GM10847 (cell line): Measurements from ENCODE around the gene BRSK1.

Experiments used
- POLR2A ChIP-seq: IDR thresholded peaks from 2 replicates; pipeline ENCODE4 v1.6.1; 2011; ENCODE audit not compliant: insufficient read length; ENCODE audit errors: extremely low read depth

The BRSK1 gene

GRCh38 chr19:55261671-55262126 lies 22.1 kb upstream of the BRSK1 start:
- no peak for TF ChIP-seq POLR2A

- no peak for TF ChIP-seq POLR2A
Measured at GRCh38 chr19:55262359-55262758, 21.4 kb upstream of the BRSK1 start.

GRCh38 chr19:55264531-55264930 lies 19.3 kb upstream of the BRSK1 start:
- no peak for TF ChIP-seq POLR2A

- TF ChIP-seq POLR2A, result no peak
Measured at GRCh38 chr19:55265173-55265572, 18.6 kb upstream of the BRSK1 start.

DNA sequence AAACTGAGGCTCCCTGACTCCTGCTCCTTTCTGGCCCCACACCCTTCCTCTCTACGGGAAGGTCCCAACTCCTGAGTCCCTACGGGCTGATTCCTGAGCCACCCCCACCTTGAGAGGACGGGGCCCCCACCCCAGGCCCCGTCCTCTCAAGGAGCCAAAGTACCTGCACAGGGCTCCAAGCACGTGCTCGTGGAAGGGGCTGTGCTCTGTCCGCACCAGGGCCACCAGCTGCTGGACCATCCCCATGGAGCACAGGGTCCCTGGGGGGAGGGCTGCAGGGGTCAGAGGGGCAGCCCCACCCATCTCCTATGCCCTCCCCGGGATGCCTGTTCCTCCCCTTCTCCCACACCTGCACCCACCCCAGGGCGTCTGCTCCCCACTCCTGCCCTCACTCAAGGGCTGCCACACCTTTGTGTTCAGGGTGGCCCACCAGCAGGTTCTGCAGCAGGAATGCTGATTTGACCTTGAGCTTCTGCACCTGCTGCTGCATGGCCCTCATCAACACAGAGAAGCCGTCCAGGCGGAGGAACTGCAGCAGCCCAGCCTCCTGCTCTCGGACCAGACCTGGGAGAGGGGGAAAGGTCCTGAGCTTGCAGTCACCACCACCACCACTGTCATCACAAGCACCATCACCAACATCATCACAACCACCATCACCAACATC lies 17.9 kb upstream of the BRSK1 start:
- no peak for TF ChIP-seq POLR2A

- TF ChIP-seq POLR2A, result no peak
Measured at GRCh38 chr19:55266404-55266803, 17.4 kb upstream of the BRSK1 start.

- no peak for TF ChIP-seq POLR2A
Measured at GRCh38 chr19:55266840-55267239, 17.0 kb upstream of the BRSK1 start.

- TF ChIP-seq POLR2A, result no peak
Measured at GRCh38 chr19:55269299-55269698, 14.5 kb upstream of the BRSK1 start.

DNA sequence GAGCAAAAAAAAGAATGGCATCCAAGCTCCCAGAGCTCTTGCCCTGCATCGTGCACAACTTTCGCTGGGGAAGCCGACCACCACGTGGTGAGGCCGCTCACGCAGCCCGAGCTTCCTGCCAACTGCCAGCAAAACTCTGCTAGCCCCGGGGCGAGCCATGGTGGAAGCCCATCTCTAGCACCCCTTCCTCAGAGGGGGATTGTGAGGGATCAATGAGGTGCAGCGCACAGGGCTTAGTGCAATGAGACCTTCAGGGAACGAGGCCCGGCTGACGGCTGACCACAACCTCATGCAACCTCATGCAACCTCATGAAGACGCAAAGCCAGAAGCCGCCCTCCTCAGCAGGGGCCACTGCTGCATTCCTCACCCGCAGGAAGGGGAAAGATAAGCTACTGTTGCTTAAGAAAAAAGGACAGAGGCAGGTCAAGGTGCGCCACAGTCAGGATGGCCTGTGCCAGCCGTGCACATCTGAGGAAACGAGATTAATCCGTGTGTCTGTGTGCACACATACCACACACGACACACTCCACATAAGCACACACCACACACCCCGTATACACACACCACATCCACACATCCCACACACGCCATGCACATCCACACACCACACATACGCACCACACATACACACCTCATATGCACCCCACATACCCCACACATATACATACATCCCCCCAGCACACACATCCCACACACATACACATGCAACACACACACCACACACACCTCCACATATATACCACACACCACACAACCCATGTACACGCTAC lies 13.4 kb upstream of the BRSK1 start:
- TF ChIP-seq POLR2A, result no peak

DNA sequence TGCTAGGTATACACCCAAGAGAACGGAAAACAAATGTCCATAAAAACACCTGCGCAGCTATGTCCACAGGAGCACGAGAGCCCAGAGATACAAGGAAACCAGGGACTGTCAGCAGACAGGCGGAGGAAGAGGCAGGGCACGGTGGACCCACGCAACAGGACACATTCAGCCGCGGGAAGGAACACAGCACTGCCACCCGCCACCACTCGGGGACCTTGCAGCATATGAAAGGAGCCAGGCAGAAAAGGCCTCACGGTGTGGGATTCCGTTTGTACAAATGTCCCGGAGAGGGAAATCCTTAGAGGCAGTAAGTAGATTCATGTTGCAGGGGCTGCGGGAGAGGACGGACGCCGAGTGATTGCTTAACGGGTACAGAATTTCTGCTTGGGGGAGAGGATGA lies 11.7 kb upstream of the BRSK1 start:
- no peak for TF ChIP-seq POLR2A

DNA sequence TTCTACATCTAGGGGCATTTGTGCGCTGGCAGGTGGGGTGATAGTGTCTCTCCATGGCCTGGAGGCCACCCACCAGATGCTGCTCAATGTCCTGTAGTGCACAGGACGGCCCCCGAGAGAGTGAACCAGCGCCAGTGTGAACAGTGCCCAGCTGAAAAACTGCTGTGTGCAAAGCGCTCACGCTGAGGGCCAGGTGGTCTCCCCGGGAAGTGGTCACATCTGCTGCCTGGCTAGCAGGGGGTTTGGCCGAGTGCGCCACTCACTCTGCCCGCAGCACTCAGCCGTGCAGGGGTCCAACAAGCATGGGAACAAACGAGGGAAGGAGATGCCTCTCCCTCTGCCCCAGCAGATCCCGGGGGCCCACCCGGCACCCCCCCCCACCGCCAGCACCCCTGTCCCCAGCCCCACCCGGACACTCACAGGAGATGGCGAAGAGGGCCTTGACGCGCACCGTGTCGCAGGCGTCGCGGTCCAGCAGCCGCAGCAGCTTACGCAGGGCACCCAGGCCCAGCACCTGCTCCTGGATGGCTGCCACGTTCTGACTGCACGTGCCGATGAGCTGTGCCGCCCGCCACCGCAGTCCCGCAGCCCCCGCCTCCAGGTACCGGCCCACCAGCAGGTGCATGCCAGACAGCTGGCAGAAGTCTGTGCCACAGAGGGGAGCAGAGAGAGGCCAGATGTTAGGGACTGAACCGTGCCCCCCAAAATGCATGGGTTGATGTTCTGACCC lies 9.7 kb upstream of the BRSK1 start:
- TF ChIP-seq POLR2A, result no peak

DNA sequence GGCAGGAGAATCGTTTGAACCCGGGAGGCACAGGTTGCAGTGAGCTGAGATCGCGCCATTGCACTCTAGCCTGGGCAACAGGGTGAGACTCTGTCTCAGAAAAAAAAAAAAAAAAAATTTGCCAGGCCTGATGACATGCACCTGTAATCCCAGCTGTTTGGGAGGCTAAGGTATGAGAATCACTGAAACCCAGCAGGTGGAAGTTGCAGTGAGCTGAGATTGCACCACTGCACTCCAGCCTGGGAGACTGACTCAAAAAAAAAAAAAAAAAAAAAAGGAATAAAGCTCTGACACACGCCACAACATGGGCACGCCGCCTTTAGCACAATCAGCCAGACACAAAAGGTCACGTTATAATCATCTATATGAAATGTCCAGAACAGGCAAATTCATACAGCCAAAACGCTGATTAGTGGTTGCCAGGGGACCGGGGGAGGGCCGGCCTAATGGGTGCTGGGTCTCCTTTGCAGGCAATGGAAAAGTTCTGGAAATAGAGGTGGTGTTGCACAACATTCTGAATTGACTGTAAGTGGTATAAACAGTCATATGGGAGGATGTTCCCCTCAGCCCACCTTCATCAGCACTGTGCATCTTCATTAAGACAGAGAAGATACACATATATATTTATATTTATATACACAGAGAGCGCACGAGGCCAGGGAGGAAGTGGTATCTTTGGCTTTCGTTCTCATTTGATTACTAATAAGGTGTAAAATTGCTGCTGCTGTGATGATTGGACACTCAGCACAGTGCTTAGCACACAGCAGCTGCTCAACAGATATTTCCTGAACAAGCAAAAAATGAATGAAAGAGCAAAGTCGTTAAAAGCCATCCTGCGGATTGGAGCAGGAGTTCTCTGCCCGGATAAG lies 7.7 kb upstream of the BRSK1 start:
- TF ChIP-seq POLR2A, result no peak

DNA sequence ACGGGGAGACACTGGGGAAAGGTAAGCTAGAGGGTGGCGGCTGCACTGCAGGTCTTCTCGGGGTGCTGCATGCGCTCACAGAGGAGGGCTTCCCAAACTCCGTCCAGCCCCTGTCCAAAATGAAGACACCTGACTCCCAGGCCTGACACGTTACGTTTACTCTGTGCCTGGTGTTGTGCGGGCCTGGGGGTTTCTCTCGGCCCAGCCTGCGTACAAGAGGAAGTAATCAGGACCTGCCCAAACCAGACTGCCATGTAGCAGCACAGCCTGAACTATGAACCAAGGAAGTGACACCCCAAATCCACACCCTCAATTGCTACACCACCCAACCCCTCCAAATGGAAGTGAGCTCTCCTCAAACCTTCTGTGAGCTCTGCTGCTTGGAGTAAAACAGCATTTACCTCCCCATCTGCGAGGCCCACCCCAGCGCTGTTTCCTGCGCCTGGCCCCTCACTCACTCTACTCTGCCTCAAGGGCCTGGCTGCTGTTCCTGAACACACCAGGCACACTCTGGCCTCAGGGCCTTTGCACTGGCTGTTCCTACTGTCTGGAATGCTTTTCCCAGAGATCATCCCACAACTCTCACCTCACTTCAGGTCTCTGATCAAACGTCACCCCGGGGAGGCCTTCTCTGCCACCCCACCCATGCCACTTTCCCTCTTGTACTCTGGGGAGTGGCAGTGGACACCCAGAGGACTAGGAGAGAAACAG lies 6.9 kb upstream of the BRSK1 start:
- no peak for TF ChIP-seq POLR2A

GRCh38 chr19:55277494-55277893 lies 6.3 kb upstream of the BRSK1 start:
- no peak for TF ChIP-seq POLR2A
